Large intestine (tissue), 3 donors: ENCODE data around the gene SMIM27. TPM values are rescaled to one million over a fixed set of nuclear protein-coding genes. Genes with fewer than 3 reads are reported as not detected.
A peak's percentile ranks its signal among the peaks of the same experiment; 100 is the strongest.
"Not testable (repeated sequence)": the region's sequence is repeated elsewhere in the genome, so short reads cannot be mapped to it uniquely, and the experiment has no call there.

Experiments used
- DNase-seq, 2 donors: peaks; one replicate each; pipeline versions ENCODE4 v3.0.0 to v3.0.0-alpha.2; 2013
- H3K27ac ChIP-seq: one replicate; pipeline ENCODE4 v1.5.1; 2013; ENCODE audit warnings: low read length
- H3K27me3 ChIP-seq: 2 replicates; pipeline ENCODE4 v1.6.1; 2013; ENCODE audit warnings: low read length; ENCODE audit not compliant: control insufficient read depth, insufficient read depth
- H3K36me3 ChIP-seq: 2 replicates; pipeline ENCODE4 v1.6.1; 2013; ENCODE audit warnings: low read length; ENCODE audit not compliant: control insufficient read depth, insufficient read depth
- H3K4me1 ChIP-seq: one replicate; pipeline ENCODE4 v1.6.1; 2013; ENCODE audit warnings: low read length; ENCODE audit not compliant: control insufficient read depth, insufficient read depth
- H3K4me3 ChIP-seq: one replicate; pipeline ENCODE4 v1.5.1; 2013; ENCODE audit warnings: low read length
- H3K9me3 ChIP-seq: one replicate; pipeline ENCODE4 v1.6.1; 2013; ENCODE audit warnings: mild to moderate bottlenecking, low read depth, low read length, moderate library complexity; ENCODE audit not compliant: control insufficient read depth
- WGBS: methylation state at CpG from one replicate; pipeline ENCODE4 v1.1.5; 2013; ENCODE audit warnings: low lambda C conversion rate; ENCODE audit not compliant: insufficient coverage; 5-methylcytosine and 5-hydroxymethylcytosine counted together
- polyA plus RNA-seq: library from polyadenylated mRNA; unstranded; fragments of 120-200 nt; gene quantifications from one replicate; pipeline ENCODE4 v1.2.1, GENCODE V29; 2013

The SMIM27 gene
- polyA plus RNA-seq, 1 donor, result 14.6 TPM

- peak overlapping the region; percentile 59 for H3K4me3 ChIP-seq
- peak overlapping the region; percentile 79 for H3K27ac ChIP-seq
- peaks cover 4% of the 10 kb centered on the region for H3K4me1 ChIP-seq
- no peaks in the 10 kb centered on the region for H3K36me3 ChIP-seq
- peaks cover 3% of the 10 kb centered on the region for H3K9me3 ChIP-seq
- no peak for DNase-seq
- WGBS, result no CpG with 5 or more reads among the region's 4 CpGs
- no peaks in the 10 kb centered on the region for H3K27me3 ChIP-seq
Observed at GRCh38 chr9:32525709-32526030, 26.5 kb upstream of the SMIM27 start.

- no CpG with 5 or more reads among the region's 37 CpGs for WGBS
- Histone ChIP-seq H3K4me3 (peak within 1 kb of the TSS; percentile 59), H3K36me3 (no peaks in the 10 kb centered on the region), H3K27ac (peak within 1 kb of the TSS; percentile 79), H3K4me1 (peaks cover 4% of the 10 kb centered on the region), H3K9me3 (no peaks in the 10 kb centered on the region), H3K27me3 (no peaks in the 10 kb centered on the region)
- DNase-seq, result peak; percentile 92 to 95
Observed at GRCh38 chr9:32526041-32526706, 26.0 kb upstream of the SMIM27 start, which contains the start of gene RIGI. TSS of gene RIGI (minus strand) at chr9:32526196. CDS start at chr9:32526166, 30 bp downstream.

- peaks cover 4% of the 10 kb centered on the region for H3K4me1 ChIP-seq
- DNase-seq, result no peak
- 29% methylated on average over 1 of the region's 2 CpGs for WGBS
Observed at GRCh38 chr9:32526707-32527048, 25.4 kb upstream of the SMIM27 start.

GRCh38 chr9:32533336-32533735 lies 18.8 kb upstream of the SMIM27 start:
- 100% methylated on average over 1 of the region's 6 CpGs for WGBS
- H3K9me3 ChIP-seq, result no peaks in the 10 kb centered on the region
- no peaks in the 10 kb centered on the region for H3K27me3 ChIP-seq
- H3K4me1 ChIP-seq, result no peaks in the 10 kb centered on the region
- DNase-seq, result no peak
- no peaks in the 10 kb centered on the region for H3K36me3 ChIP-seq
- no peak overlapping the region for H3K27ac ChIP-seq
- H3K4me3 ChIP-seq, result no peak overlapping the region

More at GRCh38 chr9:32526707-32527048, 25.4 kb upstream of the SMIM27 start:
- no peaks in the 10 kb centered on the region for H3K36me3 ChIP-seq
- peak overlapping the region; percentile 59 for H3K4me3 ChIP-seq
- no peaks in the 10 kb centered on the region for H3K9me3 ChIP-seq
- no peaks in the 10 kb centered on the region for H3K27me3 ChIP-seq
- H3K27ac ChIP-seq, result peak overlapping the region; percentile 79

- H3K9me3 ChIP-seq, result no peaks in the 10 kb centered on the region
- no peak for DNase-seq
- no peak overlapping the region for H3K27ac ChIP-seq
- no peaks in the 10 kb centered on the region for H3K4me1 ChIP-seq
- no peaks in the 10 kb centered on the region for H3K27me3 ChIP-seq
- 100% methylated on average over 1 of the region's 4 CpGs for WGBS
- H3K36me3 ChIP-seq, result no peaks in the 10 kb centered on the region
- no peak overlapping the region for H3K4me3 ChIP-seq
Observed at GRCh38 chr9:32533816-32534215, 18.3 kb upstream of the SMIM27 start.

GRCh38 chr9:32543047-32543446 lies 9.1 kb upstream of the SMIM27 start:
- no peaks in the 10 kb centered on the region for H3K9me3 ChIP-seq
- no peak overlapping the region for H3K4me3 ChIP-seq
- H3K27me3 ChIP-seq, result no peaks in the 10 kb centered on the region
- H3K27ac ChIP-seq, result no peak overlapping the region
- DNase-seq, result no peak
- WGBS, result no CpG with 5 or more reads among the region's 4 CpGs
- peaks cover 27% of the 10 kb centered on the region for H3K36me3 ChIP-seq
- H3K4me1 ChIP-seq, result no peaks in the 10 kb centered on the region

GRCh38 chr9:32545884-32546283 lies 6.2 kb upstream of the SMIM27 start:
- no peak overlapping the region for H3K4me3 ChIP-seq
- DNase-seq, result no peak
- peaks cover 29% of the 10 kb centered on the region for H3K36me3 ChIP-seq
- WGBS, result 100% methylated on average over 1 of the region's 1 CpG
- no peaks in the 10 kb centered on the region for H3K9me3 ChIP-seq
- no peak overlapping the region for H3K27ac ChIP-seq
- no peaks in the 10 kb centered on the region for H3K27me3 ChIP-seq
- peaks cover 5% of the 10 kb centered on the region for H3K4me1 ChIP-seq

- WGBS, result 100% methylated on average over 1 of the region's 20 CpGs
Observed at GRCh38 chr9:32548213-32548612, 3.9 kb upstream of the SMIM27 start.

GRCh38 chr9:32550150-32550561 lies 2.0 kb upstream of the SMIM27 start:
- H3K27ac ChIP-seq, result peak overlapping the region; percentile 96

More at GRCh38 chr9:32548213-32548612, 3.9 kb upstream of the SMIM27 start:
- H3K4me3 ChIP-seq, DNase-seq, H3K4me1 ChIP-seq, H3K9me3 ChIP-seq, H3K36me3 ChIP-seq, H3K27me3 ChIP-seq, H3K27ac ChIP-seq: not testable (repeated sequence)

GRCh38 chr9:32550562-32551275 lies 1.4 kb upstream of the SMIM27 start:
- H3K27me3 ChIP-seq, result no peaks in the 10 kb centered on the region
- peaks cover 10% of the 10 kb centered on the region for H3K4me1 ChIP-seq
- H3K27ac ChIP-seq, result peak overlapping the region; percentile 96
- peaks cover 2% of the 10 kb centered on the region for H3K36me3 ChIP-seq
- peak overlapping the region; percentile 78 for H3K4me3 ChIP-seq
- no peaks in the 10 kb centered on the region for H3K9me3 ChIP-seq
- WGBS, result no CpG with 5 or more reads among the region's 75 CpGs
- DNase-seq, result peak; percentile 93

More at GRCh38 chr9:32550150-32550561, 2.0 kb upstream of the SMIM27 start:
- Histone ChIP-seq H3K4me1 (peaks cover 10% of the 10 kb centered on the region), H3K36me3 (peaks cover 2% of the 10 kb centered on the region), H3K4me3 (peak overlapping the region; percentile 78), H3K27me3 (no peaks in the 10 kb centered on the region), H3K9me3 (no peaks in the 10 kb centered on the region)
- no peak for DNase-seq
- WGBS, result no CpG with 5 or more reads among the region's 10 CpGs
